Ovary (tissue), 3 donors: ENCODE measurements around the gene IQSEC3.

Experiments
- CTCF ChIP-seq, 3 donors: fragments of 450-650 bp in 2 of 3; fragments of 200-600 bp in 1 of 3; IDR thresholded peaks; one replicate each; pipeline versions ENCODE4 v1.5.1 to v1.8.0; 2016 to 2022; ENCODE audit warnings: antibody characterized with exemption in 3 of 3, mild to moderate bottlenecking in 1 of 3
- EP300 ChIP-seq: sonication (generic); formaldehyde crosslinking; IDR thresholded peaks from one replicate; pipeline ENCODE4 v1.6.1; 2017; ENCODE audit warnings: antibody characterized with exemption
- donor health status: DM: no; HTN: no; CAD: no.

- TF ChIP-seq CTCF (IDR thresholded peaks at IDR 0.05) (no peak), EP300 (no peak)
Measured at GRCh38 chr12:190881-191280, 124.3 kb downstream of the IQSEC3 start.
